Measurements from ENCODE around the gene COL12A1. TPM values are rescaled to one million over a fixed set of nuclear protein-coding genes. Genes with fewer than 3 reads are reported as not detected.

Gene COL12A1
- total RNA-seq, 2 experiments from 2014 or later, result not detected

GRCh38 chr6:75230484-75231325 lies 24.9 kb upstream of the COL12A1 start:
- CTCF ChIA-PET, result interaction anchor here (0.5 to 1.3 kb wide), 2 partner anchors 19 to 293 kb away, joined by 3 read pairs; no protein-coding TSS in a partner anchor
- DNase-seq, result no peak

GRCh38 chr6:75224303-75224926 lies 18.6 kb upstream of the COL12A1 start:
- no peaks in the 10 kb centered on the region for H3K36me3 Mint-ChIP-seq
- no peaks in the 10 kb centered on the region for H3K9me3 Mint-ChIP-seq
- H3K27ac Mint-ChIP-seq, result no peak overlapping the region
- ChIA-PET POLR2A (no interaction called here), CTCF (interaction anchor here (0.5 to 2.0 kb wide), 3 partner anchors 13 to 39 kb away, joined by 3 to 10 read pairs (median 5); no protein-coding TSS in a partner anchor)
- intact Hi-C loops (cut with micrococcal nuclease), result no loop called here
- H3K27me3 Mint-ChIP-seq, result peaks cover 12% of the 10 kb centered on the region
- H3K4me3 Mint-ChIP-seq, result no peak overlapping the region
- H3K4me1 Mint-ChIP-seq (ENCODE audit: low read depth), result no peaks in the 10 kb centered on the region
- DNase-seq, result no peak

More at GRCh38 chr6:75230484-75231325, 24.9 kb upstream of the COL12A1 start:
- H3K4me1 Mint-ChIP-seq (ENCODE audit: low read depth), result no peaks in the 10 kb centered on the region
- POLR2A ChIA-PET, result no interaction called here
- no peak overlapping the region for H3K27ac Mint-ChIP-seq
- H3K4me3 Mint-ChIP-seq, result no peak overlapping the region
- no peaks in the 10 kb centered on the region for H3K36me3 Mint-ChIP-seq
- intact Hi-C loops (cut with micrococcal nuclease), result no loop called here
- no peaks in the 10 kb centered on the region for H3K9me3 Mint-ChIP-seq
- H3K27me3 Mint-ChIP-seq, result no peaks in the 10 kb centered on the region

GRCh38 chr6:75223428-75223827 lies 17.6 kb upstream of the COL12A1 start:
- Mint-ChIP-seq H3K27me3 (peaks cover 12% of the 10 kb centered on the region), H3K36me3 (no peaks in the 10 kb centered on the region), H3K4me1 (ENCODE audit: low read depth) (no peaks in the 10 kb centered on the region), H3K27ac (no peak overlapping the region), H3K9me3 (no peaks in the 10 kb centered on the region), H3K4me3 (no peak overlapping the region)
- intact Hi-C loops (cut with micrococcal nuclease), result no loop called here
- ChIA-PET CTCF (interaction anchor here (2.0 kb wide), 1 partner anchor 12 kb away, joined by 10 read pairs; no protein-coding TSS in a partner anchor), POLR2A (no interaction called here)
- no peak for DNase-seq

GRCh38 chr6:75222261-75222660 lies 16.4 kb upstream of the COL12A1 start:
- CTCF ChIA-PET, result no interaction called here
- no peak for DNase-seq
- Mint-ChIP-seq H3K27me3 (peaks cover 14% of the 10 kb centered on the region), H3K36me3 (no peaks in the 10 kb centered on the region), H3K27ac (no peak overlapping the region), H3K4me3 (no peak overlapping the region), H3K4me1 (ENCODE audit: low read depth) (peaks cover 5% of the 10 kb centered on the region), H3K9me3 (no peaks in the 10 kb centered on the region)
- POLR2A ChIA-PET, result no interaction called here
- intact Hi-C loops (cut with micrococcal nuclease), result no loop called here

GRCh38 chr6:75221116-75221515 lies 15.3 kb upstream of the COL12A1 start:
- Mint-ChIP-seq H3K4me3 (no peak overlapping the region), H3K4me1 (ENCODE audit: low read depth) (peaks cover 7% of the 10 kb centered on the region), H3K9me3 (no peaks in the 10 kb centered on the region), H3K27ac (no peak overlapping the region), H3K27me3 (peaks cover 16% of the 10 kb centered on the region), H3K36me3 (no peaks in the 10 kb centered on the region)
- CTCF ChIA-PET, result interaction anchor here (1.1 to 2.4 kb wide), 2 partner anchors 11 to 17 kb away, joined by 4 to 34 read pairs; no protein-coding TSS in a partner anchor
- POLR2A ChIA-PET, result no interaction called here
- intact Hi-C loops (cut with micrococcal nuclease), result no loop called here
- no peak for DNase-seq

- intact Hi-C loops (cut with micrococcal nuclease), result no loop called here
- no peak overlapping the region for H3K4me3 Mint-ChIP-seq
- peaks cover 7% of the 10 kb centered on the region for H3K4me1 Mint-ChIP-seq (ENCODE audit: low read depth)
- ChIA-PET POLR2A (interaction anchor here (0.8 kb wide), 1 partner anchor 32 kb away, joined by 4 read pairs; no protein-coding TSS in a partner anchor), CTCF (interaction anchor here (1.1 to 2.4 kb wide), 3 partner anchors 10 to 1237 kb away, joined by 3 to 34 read pairs (median 4); no protein-coding TSS in a partner anchor)
- DNase-seq, result no peak
- H3K27me3 Mint-ChIP-seq, result peaks cover 22% of the 10 kb centered on the region
- H3K9me3 Mint-ChIP-seq, result no peaks in the 10 kb centered on the region
- no peak overlapping the region for H3K27ac Mint-ChIP-seq
- H3K36me3 Mint-ChIP-seq, result no peaks in the 10 kb centered on the region
Measured at GRCh38 chr6:75220357-75220756, 14.5 kb upstream of the COL12A1 start.

- intact Hi-C loops (cut with micrococcal nuclease), result no loop called here
- no peak overlapping the region for H3K4me3 Mint-ChIP-seq
- CTCF ChIA-PET, result interaction anchor here (2.4 kb wide), 1 partner anchor 9 kb away, joined by 34 read pairs; no protein-coding TSS in a partner anchor
- POLR2A ChIA-PET, result no interaction called here
- DNase-seq, result no peak
- no peak overlapping the region for H3K27ac Mint-ChIP-seq
- H3K9me3 Mint-ChIP-seq, result no peaks in the 10 kb centered on the region
- peaks cover 7% of the 10 kb centered on the region for H3K4me1 Mint-ChIP-seq (ENCODE audit: low read depth)
- no peaks in the 10 kb centered on the region for H3K36me3 Mint-ChIP-seq
- peaks cover 19% of the 10 kb centered on the region for H3K27me3 Mint-ChIP-seq
Measured at GRCh38 chr6:75219263-75219662, 13.4 kb upstream of the COL12A1 start.

GRCh38 chr6:75217193-75217592 lies 11.3 kb upstream of the COL12A1 start:
- Mint-ChIP-seq H3K4me3 (no peak overlapping the region), H3K36me3 (no peaks in the 10 kb centered on the region), H3K27me3 (peaks cover 17% of the 10 kb centered on the region), H3K27ac (no peak overlapping the region), H3K9me3 (no peaks in the 10 kb centered on the region), H3K4me1 (ENCODE audit: low read depth) (peaks cover 7% of the 10 kb centered on the region)
- DNase-seq, result no peak
- CTCF ChIA-PET, result interaction anchor here (1.0 to 2.7 kb wide), 4 partner anchors 8 to 1484 kb away, joined by 3 to 17 read pairs (median 7); no protein-coding TSS in a partner anchor
- intact Hi-C loops (cut with micrococcal nuclease), result no loop called here
- POLR2A ChIA-PET, result interaction anchor here (0.5 to 1.1 kb wide), 2 partner anchors 9 to 1361 kb away, joined by 3 read pairs; no protein-coding TSS in a partner anchor

- H3K9me3 Mint-ChIP-seq, result no peaks in the 10 kb centered on the region
- no peak overlapping the region for H3K27ac Mint-ChIP-seq
- ChIA-PET POLR2A (no interaction called here), CTCF (interaction anchor here (2.7 kb wide), 1 partner anchor 11 kb away, joined by 11 read pairs; no protein-coding TSS in a partner anchor)
- intact Hi-C loops (cut with micrococcal nuclease), result no loop called here
- DNase-seq, result no peak
- H3K4me3 Mint-ChIP-seq, result no peak overlapping the region
- no peaks in the 10 kb centered on the region for H3K36me3 Mint-ChIP-seq
- peaks cover 7% of the 10 kb centered on the region for H3K4me1 Mint-ChIP-seq (ENCODE audit: low read depth)
- peaks cover 24% of the 10 kb centered on the region for H3K27me3 Mint-ChIP-seq
Measured at GRCh38 chr6:75215291-75215690, 9.4 kb upstream of the COL12A1 start.

- no peak for DNase-seq
- Mint-ChIP-seq H3K27me3 (peaks cover 28% of the 10 kb centered on the region), H3K9me3 (no peaks in the 10 kb centered on the region), H3K4me1 (ENCODE audit: low read depth) (peaks cover 11% of the 10 kb centered on the region), H3K27ac (no peak overlapping the region), H3K4me3 (no peak overlapping the region), H3K36me3 (no peaks in the 10 kb centered on the region)
- ChIA-PET POLR2A (no interaction called here), CTCF (interaction anchor here (0.6 to 1.0 kb wide), 2 partner anchors 10 to 1386 kb away, joined by 6 read pairs; no protein-coding TSS in a partner anchor)
- intact Hi-C loops (cut with micrococcal nuclease), result loop anchor here (2.0 kb wide), 1 partner anchor 313 kb away; no protein-coding TSS in a partner anchor
Measured at GRCh38 chr6:75213732-75214131, 7.9 kb upstream of the COL12A1 start.

GRCh38 chr6:75213112-75213511 lies 7.3 kb upstream of the COL12A1 start:
- no peak overlapping the region for H3K27ac Mint-ChIP-seq
- ChIA-PET CTCF (interaction anchor here (0.6 to 1.0 kb wide), 2 partner anchors 9 to 1385 kb away, joined by 6 read pairs; no protein-coding TSS in a partner anchor), POLR2A (interaction anchor here (0.5 kb wide), 1 partner anchor 71 kb away, joined by 5 read pairs; no protein-coding TSS in a partner anchor)
- intact Hi-C loops (cut with micrococcal nuclease), result loop anchor here (2.0 kb wide), 1 partner anchor 314 kb away; no protein-coding TSS in a partner anchor
- H3K27me3 Mint-ChIP-seq, result peaks cover 33% of the 10 kb centered on the region
- no peaks in the 10 kb centered on the region for H3K36me3 Mint-ChIP-seq
- DNase-seq, result no peak
- H3K9me3 Mint-ChIP-seq, result no peaks in the 10 kb centered on the region
- H3K4me3 Mint-ChIP-seq, result no peak overlapping the region
- peaks cover 17% of the 10 kb centered on the region for H3K4me1 Mint-ChIP-seq (ENCODE audit: low read depth)
